GM12892 (cell line): ENCODE results near the gene GLDC.

Source experiments
- DNase-seq: peaks from one replicate; pipeline ENCODE4 v3.0.0; 2011; ENCODE audit not compliant: insufficient read length
- FAIRE-seq: peaks from 2 replicates; lab custom pipeline; 2011; peaks lifted over from hg19 to GRCh38; lab: Jason Lieb, UNC
- POLR2A ChIP-seq: IDR thresholded peaks from 2 replicates; pipeline ENCODE4 v1.6.1; 2011; ENCODE audit warnings: low read depth, low read length, control low read depth
- POLR2AphosphoS5 ChIP-seq: IDR thresholded peaks from 2 replicates; pipeline ENCODE4 v1.6.1; 2011; ENCODE audit warnings: low read depth, low read length, control low read depth
- TAF1 ChIP-seq: IDR thresholded peaks from 2 replicates; pipeline ENCODE4 v1.6.1; 2011; ENCODE audit warnings: low read depth, mild to moderate bottlenecking, control low read depth, low read length, borderline replicate concordance

Gene GLDC

GRCh38 chr9:6535594-6535993 lies 109.9 kb downstream of the GLDC start:
- no peak for FAIRE-seq
- TF ChIP-seq POLR2A, result no peak
- TF ChIP-seq POLR2AphosphoS5, result no peak
- TF ChIP-seq TAF1, result no peak
- no peak for DNase-seq

DNA sequence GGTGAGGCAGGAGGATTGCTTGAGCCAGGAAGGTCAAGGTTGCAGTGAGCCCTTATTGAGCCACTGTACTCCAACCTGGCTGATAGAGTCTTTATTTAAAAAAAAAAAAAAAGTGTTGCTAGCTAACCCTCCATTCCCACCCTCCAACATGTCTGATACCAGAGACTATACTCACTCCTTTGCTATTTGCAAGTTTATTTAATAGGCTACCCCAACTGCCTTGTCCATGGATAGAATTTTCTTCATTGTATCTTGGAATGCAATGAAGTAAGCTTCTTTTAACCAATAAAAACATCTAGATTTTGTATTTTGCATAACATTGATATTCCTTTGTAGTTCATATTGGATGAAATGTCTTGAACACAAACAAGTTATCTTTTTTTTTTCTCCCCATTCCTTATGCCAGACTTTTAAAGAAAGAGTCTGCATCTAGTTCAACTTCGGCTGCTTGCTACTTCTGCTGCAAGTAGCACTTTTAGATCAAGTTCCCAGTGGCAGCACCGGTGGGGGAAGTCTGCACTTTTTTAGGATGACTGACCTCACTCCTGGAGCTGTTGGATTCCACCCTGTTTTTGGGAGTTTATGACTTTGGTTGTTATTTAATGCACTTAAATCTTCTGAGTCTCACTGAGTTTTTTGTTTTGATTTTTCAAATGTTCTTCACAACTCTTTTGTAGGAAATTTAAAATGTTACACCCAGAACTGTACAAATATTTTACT lies 120.0 kb downstream of the GLDC start:
- TF ChIP-seq POLR2AphosphoS5 (no peak), TAF1 (no peak), POLR2A (no peak)
- DNase-seq (no peak), FAIRE-seq (no peak)

GRCh38 chr9:6522263-6522662 lies 123.3 kb downstream of the GLDC start:
- DNase-seq (no peak), FAIRE-seq (no peak)
- TF ChIP-seq TAF1 (no peak), POLR2A (no peak), POLR2AphosphoS5 (no peak)

DNA sequence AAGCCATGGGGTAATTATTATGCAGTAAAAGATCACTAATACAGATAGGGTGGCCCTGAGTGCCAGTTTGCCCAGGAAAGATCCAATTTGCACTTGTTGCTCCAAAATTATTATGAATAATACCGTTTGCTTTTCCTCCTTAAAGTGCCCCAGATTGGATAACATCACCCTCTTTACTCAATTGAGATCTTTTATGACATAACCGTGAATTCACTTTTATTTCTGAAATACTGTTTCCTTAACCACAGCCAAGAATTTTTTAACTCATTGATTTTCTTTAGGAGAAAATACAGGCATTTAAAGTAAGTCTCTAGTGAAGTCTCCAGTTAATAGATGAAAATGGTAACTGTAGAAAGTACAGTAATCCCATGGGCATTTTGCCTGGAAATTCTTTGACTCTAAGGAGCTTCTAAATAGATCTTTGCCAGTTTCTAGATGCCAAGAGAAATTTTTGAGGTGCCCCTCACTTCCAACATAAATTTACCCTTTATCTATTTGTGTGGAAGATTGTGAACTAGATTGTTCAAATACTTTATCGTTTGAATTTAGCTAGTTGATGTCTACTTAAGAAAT lies 133.4 kb downstream of the GLDC start:
- no peak for FAIRE-seq
- TF ChIP-seq POLR2A, result no peak
- TF ChIP-seq POLR2AphosphoS5, result no peak
- no peak for TF ChIP-seq TAF1
- DNase-seq, result no peak

GRCh38 chr9:6506571-6506970 lies 139.0 kb downstream of the GLDC start:
- no peak for FAIRE-seq
- no peak for DNase-seq
- no peak for TF ChIP-seq TAF1
- TF ChIP-seq POLR2AphosphoS5, result no peak
- TF ChIP-seq POLR2A, result no peak

- no peak for FAIRE-seq
- no peak for DNase-seq
- TF ChIP-seq POLR2A (no peak), TAF1 (no peak), POLR2AphosphoS5 (no peak)
These were observed 143.1 kb downstream of the GLDC start for GRCh38 chr9:6502399-6502798.

DNA sequence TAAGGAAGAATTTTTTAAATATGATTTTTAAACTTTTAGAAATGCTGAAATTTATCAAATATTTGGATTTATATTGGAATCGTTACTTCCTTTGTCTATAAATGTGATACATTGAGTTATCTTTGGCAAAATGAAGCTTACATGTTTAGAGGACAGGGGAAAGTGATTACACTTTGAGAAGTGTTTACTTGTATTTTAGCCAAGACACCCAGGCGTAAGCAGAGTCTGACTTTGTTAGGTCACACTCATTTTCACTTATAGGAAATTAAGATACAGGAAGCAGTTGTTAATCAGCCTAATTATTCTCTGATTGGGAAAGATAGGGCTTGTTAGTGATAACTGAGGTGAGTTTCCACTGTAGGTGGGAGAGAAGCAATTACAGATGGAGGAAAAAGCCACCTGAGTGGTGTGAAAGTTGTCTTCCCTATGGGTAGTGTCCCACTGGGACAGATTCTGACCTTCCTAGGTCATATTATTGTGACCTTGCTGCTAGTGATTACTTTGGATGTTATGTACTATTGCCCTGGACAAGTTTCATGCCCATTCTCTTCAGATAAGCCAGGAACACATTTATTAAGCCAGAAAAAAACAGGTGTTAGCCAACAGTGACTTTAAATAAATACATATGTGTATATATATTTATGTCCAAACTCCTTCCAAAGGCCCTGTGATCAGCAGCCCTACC lies 143.9 kb downstream of the GLDC start:
- no peak for FAIRE-seq
- no peak for DNase-seq
- TF ChIP-seq TAF1, result no peak
- TF ChIP-seq POLR2A, result no peak
- TF ChIP-seq POLR2AphosphoS5, result no peak

DNA sequence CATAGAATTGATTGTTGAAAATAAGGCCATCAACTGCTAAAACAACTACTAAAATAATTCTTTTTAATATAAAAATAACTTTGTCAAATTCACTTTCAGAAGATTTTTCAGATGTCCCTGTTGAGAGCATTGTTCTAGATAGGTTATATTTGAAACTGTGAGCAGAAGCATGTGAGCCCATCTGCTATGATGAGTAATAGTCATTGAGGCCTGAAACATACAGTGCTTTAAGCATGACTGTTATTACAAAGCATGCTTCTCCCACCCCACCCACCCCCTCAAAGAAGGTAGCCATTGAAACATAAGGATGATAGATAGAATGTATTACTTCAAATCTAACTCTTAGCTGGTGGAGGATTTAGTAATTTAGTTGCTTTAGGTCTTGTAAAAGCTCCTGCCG lies 146.5 kb downstream of the GLDC start:
- DNase-seq (no peak), FAIRE-seq (no peak)
- TF ChIP-seq POLR2AphosphoS5, result no peak
- no peak for TF ChIP-seq TAF1
- TF ChIP-seq POLR2A, result no peak

GRCh38 chr9:6495466-6495865 lies 150.1 kb downstream of the GLDC start:
- no peak for DNase-seq
- FAIRE-seq, result no peak
- no peak for TF ChIP-seq POLR2AphosphoS5
- no peak for TF ChIP-seq POLR2A

GRCh38 chr9:6490863-6491262 lies 154.7 kb downstream of the GLDC start:
- TF ChIP-seq POLR2AphosphoS5 (no peak), TAF1 (no peak), POLR2A (no peak)
- FAIRE-seq (no peak), DNase-seq (no peak)

- FAIRE-seq (peak; percentile 5), DNase-seq (no peak)
- TF ChIP-seq POLR2A (no peak), POLR2AphosphoS5 (no peak), TAF1 (no peak)
These were observed 156.4 kb downstream of the GLDC start for GRCh38 chr9:6489099-6489498.
